HG02610 (cell line): ENCODE data around the gene RYR1.
"Not testable (repeated sequence)": the region's sequence is repeated elsewhere in the genome, so short reads cannot be mapped to it uniquely, and the experiment has no call there.

Source experiments
- ATAC-seq: cut with Tn5 transposase; IDR thresholded peaks from one replicate; pipeline ENCODE4 v1.9.1; 2021; ENCODE audit warnings: mild to moderate bottlenecking, moderate library complexity; ENCODE audit not compliant: unreplicated experiment

Gene RYR1

GRCh38 chr19:38455031-38455430 lies 21.5 kb downstream of the RYR1 start:
- no peak for ATAC-seq

GRCh38 chr19:38457202-38457601 lies 23.7 kb downstream of the RYR1 start:
- ATAC-seq, result no peak

DNA sequence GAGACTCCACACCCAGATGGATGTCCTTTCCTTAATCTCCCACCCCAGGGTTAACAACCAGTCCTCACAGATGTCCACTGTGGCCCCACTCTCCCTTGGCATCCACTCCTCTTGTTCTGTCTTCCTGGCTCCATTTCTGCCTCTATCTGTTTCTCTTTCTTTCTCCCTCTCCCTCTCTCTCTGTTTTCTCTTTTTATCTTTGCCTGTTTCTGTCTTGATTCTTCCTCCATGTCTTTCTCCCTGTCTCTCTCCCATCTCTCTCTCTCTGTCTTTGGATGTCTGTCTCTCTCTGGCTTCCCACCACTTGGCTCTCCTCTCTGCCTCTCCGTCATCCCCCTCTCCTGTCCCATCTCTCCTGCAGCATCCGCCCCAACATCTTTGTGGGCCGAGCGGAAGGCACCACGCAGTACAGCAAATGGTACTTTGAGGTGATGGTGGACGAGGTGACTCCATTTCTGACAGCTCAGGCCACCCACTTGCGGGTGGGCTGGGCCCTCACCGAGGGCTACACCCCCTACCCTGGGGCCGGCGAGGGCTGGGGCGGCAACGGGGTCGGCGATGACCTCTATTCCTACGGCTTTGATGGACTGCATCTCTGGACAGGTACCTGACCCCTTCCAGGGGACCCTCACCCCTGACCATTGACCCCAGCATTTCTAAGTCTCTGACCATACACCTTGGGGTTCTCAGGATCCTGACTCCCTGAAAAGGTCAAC lies 24.4 kb downstream of the RYR1 start:
- ATAC-seq, result no peak

DNA sequence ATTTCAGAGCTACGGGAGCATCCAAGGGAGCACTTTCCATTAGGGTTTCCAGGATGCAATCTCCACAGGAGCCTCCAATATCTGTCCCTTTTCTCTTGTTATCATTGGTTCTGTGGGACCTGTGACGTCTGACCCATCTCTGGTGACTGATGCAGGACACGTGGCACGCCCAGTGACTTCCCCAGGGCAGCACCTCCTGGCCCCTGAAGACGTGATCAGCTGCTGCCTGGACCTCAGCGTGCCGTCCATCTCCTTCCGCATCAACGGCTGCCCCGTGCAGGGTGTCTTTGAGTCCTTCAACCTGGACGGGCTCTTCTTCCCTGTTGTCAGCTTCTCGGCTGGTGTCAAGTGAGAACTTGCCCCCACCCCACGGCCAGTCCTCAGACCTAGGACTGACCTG lies 25.5 kb downstream of the RYR1 start:
- ATAC-seq, result no peak

- ATAC-seq, result no peak
These were observed 29.9 kb downstream of the RYR1 start for GRCh38 chr19:38463365-38463764.

- no peak for ATAC-seq
These were observed 31.1 kb downstream of the RYR1 start for GRCh38 chr19:38464421-38465082.

GRCh38 chr19:38466050-38466449 lies 32.6 kb downstream of the RYR1 start:
- ATAC-seq, result no peak

DNA sequence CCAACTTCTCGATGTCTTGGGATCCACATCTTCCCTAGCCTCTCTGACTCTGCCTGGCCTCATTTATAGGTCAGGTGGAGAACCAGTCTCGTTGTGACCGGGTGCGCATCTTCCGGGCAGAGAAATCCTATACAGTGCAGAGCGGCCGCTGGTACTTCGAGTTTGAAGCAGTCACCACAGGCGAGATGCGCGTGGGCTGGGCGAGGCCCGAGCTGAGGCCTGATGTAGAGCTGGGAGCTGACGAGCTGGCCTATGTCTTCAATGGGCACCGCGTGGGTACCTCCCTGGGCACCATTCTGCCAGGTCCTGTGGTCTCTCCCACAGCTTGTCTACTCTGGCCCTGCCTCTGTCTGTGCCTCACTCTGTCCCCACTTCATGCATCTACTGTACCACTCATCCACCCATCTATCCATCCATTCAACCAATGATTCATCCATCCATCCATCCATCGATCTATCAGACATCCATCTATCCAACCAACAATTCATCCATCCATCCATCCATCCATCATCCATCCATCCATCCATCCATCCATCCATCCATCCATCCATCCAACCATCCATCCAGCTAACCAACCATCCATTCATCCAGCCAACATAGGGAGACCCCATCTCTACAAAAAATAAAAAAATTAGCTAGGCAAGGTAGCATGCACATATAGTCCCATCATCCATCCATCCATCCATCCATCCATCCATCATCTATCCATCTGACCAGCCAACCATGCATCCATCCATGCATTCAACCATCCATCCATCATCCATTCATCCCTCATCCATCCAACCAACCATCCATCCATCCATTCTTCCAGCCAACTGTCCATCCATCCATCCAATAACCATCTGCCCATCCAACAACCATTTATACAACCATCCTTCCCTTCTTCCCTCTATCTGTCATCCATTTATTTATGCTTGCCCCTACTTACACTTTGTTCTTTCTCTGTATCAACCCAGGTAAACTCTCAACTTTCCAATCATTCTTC lies 34.3 kb downstream of the RYR1 start:
- no peak for ATAC-seq

- no peak for ATAC-seq
These were observed 35.7 kb downstream of the RYR1 start for GRCh38 chr19:38469151-38469550.

DNA sequence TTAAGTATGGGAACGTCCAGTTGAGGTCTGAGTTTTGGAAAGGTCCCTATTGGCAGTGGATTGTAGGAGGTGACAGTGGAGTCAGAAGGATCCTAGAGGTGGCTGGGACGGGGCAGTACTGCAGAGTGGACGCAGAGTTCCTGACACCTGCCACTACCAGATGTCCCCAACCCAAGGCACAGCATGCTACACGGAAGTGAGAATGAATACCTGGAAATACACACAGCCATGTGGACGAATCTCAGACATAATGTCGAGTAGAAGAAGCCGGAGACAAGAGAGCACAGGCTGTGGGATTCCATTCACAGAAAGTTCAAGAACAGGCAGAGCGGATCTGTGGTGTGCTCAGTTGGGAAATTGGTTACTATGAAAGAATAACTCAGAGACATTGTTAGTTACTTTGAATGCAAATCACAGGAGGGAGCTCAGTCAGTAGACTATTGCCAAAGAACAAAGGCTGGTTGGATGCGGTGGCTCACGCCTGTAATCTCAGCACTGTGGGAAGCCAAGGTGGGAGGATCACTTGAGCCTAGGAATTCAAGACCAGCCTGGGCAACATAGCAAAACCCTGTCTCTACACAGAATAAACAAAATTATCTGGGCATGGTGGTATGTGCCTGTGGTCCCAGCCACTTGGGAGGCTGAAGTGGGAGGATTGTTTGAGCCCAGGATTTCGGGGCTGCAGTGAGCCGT lies 37.4 kb downstream of the RYR1 start:
- no peak for ATAC-seq

DNA sequence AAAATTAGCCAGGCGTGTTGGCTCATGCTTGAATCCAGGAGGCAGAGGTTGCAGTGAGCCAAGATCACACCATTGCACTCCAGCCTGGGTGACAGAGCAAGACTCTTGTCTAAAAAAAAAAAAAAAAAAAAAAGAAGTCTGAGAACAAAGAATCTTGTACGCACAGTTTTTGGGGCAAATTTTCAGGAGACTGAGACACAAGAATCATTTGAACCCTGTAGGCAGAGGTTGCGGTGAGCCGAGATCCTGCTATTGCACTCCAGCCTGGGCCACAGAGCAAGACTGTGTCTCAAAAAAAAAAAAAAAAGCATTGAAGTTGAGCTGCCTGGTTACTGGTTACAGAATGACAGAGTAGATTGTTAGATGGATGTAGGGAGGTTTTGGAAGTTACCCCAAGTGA lies 39.2 kb downstream of the RYR1 start:
- ATAC-seq, result not testable (repeated sequence)

DNA sequence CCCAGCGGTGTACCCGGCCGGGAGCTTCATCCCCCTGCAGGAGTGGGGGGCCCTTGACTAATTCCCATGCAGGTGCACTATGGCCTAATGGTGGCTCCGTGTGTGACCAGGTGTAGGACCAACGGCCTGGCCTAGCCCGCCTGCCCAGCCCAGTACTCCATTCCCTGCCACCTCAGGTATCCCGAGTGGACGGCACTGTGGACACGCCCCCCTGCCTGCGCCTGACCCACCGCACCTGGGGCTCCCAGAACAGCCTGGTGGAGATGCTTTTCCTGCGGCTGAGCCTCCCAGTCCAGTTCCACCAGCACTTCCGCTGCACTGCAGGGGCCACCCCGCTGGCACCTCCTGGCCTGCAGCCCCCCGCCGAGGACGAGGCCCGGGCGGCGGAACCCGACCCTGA lies 39.7 kb downstream of the RYR1 start:
- no peak for ATAC-seq

- ATAC-seq, result no peak
These were observed 41.7 kb downstream of the RYR1 start for GRCh38 chr19:38475176-38475575.

DNA sequence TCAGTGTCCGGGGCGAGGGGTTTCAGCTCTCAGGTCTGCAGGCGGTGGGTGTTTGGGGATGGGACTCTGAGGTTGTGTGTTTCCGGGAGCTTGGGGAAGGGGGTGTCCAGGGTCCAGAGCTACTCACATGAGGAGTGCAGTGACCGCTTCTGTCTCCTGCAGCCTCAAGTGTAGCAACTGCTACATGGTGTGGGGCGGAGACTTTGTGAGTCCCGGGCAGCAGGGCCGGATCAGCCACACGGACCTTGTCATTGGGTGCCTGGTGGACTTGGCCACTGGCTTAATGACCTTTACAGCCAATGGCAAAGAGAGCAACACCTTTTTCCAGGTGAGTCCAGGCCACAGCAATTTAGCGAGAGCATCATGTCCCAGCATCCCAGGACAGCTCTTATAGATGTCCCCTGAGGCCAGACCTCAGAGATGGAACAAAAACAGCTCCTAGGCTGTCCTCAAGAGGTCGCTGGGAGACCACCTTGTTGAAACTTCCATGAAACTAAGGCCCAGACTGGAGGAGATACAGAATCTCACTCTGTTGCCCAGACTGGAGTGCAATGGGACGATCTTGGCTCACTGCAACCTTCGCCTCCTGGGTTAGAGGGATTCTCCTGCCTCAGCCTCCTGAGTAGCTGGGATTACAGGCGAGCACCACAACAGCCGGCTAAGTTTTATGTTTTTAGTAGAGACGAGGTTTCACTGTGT lies 44.9 kb downstream of the RYR1 start:
- no peak for ATAC-seq

DNA sequence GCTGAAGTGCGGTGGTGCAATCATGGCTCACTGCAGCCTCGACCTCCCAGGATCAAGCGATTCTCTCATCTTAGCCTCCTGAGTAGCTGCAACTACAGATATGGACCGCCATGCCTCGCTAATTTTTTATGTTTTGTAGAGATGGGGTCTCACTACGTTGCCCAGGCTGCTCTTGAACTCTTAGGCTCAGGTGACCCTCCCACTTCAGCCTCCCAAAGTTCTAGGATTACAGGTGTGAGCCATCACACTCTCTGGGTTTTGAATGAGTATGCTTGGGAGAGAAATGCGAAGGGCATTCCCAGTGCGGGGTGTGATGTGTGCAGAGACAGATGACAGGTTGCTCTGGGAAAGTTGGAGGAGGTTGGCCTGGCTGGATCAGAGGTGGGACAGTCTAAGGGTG lies 49.0 kb downstream of the RYR1 start:
- ATAC-seq, result no peak

- no peak for ATAC-seq
These were observed 49.6 kb downstream of the RYR1 start for GRCh38 chr19:38483016-38483630.

- no peak for ATAC-seq
These were observed 51.3 kb downstream of the RYR1 start for GRCh38 chr19:38484747-38485146.

DNA sequence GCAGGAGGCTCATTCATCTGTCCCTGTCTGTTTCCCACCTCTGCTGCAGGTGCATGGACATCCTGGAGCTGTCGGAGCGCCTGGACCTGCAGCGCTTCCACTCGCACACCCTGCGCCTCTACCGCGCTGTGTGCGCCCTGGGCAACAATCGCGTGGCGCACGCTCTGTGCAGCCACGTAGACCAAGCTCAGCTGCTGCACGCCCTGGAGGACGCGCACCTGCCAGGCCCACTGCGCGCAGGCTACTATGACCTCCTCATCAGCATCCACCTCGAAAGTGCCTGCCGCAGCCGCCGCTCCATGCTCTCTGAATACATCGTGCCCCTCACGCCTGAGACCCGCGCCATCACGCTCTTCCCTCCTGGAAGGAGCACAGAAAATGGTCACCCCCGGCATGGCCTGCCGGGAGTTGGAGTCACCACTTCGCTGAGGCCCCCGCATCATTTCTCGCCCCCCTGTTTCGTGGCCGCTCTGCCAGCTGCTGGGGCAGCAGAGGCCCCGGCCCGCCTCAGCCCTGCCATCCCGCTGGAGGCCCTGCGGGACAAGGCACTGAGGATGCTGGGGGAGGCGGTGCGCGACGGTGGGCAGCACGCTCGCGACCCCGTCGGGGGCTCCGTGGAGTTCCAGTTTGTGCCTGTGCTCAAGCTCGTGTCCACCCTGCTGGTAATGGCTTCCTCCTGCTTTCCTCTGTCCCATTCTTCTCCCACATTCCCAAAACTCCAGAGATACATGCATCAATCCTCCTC lies 52.2 kb downstream of the RYR1 start:
- no peak for ATAC-seq

- ATAC-seq, result no peak
These were observed 53.3 kb downstream of the RYR1 start for GRCh38 chr19:38486731-38487336.
